ENCODE results near the gene FAM13A.

Gene FAM13A

DNA sequence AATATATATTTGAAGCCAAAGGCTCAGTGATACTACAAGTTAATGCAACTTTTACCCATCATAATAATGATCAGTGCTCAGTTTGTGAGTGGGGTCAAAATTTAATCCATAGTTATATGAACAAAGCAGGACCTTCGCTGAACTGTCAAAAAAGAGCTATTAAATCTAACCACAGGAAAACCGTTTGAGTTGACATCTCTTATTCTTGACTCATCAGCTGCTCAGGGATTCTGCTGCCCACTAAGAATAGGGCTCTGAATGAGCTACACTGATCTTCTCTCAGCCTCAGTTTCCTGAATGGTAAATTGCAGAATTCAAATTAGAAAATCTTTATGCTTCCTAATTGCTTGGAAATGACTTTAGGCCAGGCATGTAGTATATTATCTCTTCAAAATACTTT is 314.4 kb downstream of the FAM13A start:
- Histone ChIP-seq H3K27ac (no peak overlapping the region), H3K4me3 (ENCODE audit: low read depth in 1 of 2, low read length in 1 of 2) (no peak overlapping the region), H3K4me1 (ENCODE audit: control insufficient read depth in 1 of 2, insufficient read depth in 1 of 2, low read depth in 1 of 2, low read length in 1 of 2) (no peaks in the 10 kb centered on the region), H3K9me3 (no peaks in the 10 kb centered on the region), H3K36me3 (no peaks in the 10 kb centered on the region), H3K27me3 (peaks cover 4% of the 10 kb centered on the region)
- TF ChIP-seq, protein P1, sequence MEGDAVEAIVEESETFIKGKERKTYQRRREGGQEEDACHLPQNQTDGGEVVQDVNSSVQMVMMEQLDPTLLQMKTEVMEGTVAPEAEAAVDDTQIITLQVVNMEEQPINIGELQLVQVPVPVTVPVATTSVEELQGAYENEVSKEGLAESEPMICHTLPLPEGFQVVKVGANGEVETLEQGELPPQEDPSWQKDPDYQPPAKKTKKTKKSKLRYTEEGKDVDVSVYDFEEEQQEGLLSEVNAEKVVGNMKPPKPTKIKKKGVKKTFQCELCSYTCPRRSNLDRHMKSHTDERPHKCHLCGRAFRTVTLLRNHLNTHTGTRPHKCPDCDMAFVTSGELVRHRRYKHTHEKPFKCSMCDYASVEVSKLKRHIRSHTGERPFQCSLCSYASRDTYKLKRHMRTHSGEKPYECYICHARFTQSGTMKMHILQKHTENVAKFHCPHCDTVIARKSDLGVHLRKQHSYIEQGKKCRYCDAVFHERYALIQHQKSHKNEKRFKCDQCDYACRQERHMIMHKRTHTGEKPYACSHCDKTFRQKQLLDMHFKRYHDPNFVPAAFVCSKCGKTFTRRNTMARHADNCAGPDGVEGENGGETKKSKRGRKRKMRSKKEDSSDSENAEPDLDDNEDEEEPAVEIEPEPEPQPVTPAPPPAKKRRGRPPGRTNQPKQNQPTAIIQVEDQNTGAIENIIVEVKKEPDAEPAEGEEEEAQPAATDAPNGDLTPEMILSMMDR (IDR thresholded peaks at IDR 0.05), result no peak

DNA sequence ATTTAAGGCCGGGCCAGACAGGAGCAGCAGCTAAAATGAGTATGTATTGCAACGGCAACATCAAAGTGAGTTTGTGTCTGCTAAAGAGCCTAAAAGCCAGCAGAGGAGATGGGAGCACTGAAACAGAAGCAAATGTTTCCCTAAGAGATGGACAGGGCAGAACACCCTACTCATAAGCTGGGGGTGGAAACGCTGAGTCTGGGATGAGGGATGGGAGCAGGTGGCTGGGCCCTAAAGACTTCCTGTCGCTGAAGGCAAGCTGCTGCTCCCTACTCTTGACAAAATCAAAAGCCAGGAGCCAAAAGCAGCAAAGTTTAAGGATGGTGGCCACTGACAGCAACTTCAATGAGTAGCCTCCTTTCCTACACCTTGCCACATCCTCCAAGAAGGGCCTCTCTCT is 318.8 kb downstream of the FAM13A start:
- H3K4me3 ChIP-seq (ENCODE audit: low read depth in 1 of 2, low read length in 1 of 2), result no peak overlapping the region
- H3K27me3 ChIP-seq, result peaks cover 8% of the 10 kb centered on the region
- H3K36me3 ChIP-seq, result no peaks in the 10 kb centered on the region
- H3K9me3 ChIP-seq, result no peaks in the 10 kb centered on the region
- no peaks in the 10 kb centered on the region for H3K4me1 ChIP-seq (ENCODE audit: control insufficient read depth in 1 of 2, insufficient read depth in 1 of 2, low read depth in 1 of 2, low read length in 1 of 2)
- TF ChIP-seq, protein P1 (IDR thresholded peaks at IDR 0.05), result no peak
- H3K27ac ChIP-seq, result no peak overlapping the region

DNA sequence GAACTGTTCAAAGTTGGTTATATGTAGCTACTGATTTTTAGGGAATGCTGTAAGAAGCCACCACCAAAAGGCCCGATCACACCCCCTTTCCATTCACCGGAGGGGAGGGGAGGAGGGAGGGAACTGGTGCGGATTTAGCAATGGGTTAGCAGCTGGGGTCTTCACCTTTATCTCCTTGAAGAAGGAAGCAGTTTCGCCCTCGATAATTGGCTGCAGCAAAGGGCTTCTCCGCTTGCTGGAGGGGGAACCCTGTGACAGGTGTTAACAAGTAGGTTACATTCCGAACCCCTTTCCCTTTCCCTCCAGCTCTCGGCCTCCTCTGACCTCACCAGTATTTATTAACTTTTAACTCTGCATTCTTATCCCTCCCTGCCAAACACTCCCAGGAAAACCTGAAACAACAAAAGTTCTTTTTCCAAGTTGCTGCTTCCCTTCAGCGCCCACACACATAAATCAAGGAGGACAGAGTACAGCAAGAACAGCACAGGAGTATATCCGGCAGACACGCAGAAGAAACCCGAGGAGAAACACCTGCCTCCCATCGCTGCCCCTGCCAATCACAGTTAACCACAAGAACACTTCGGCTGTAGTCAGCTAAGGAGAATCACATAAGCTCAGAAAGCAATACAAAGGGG is 319.6 kb downstream of the FAM13A start:
- Histone ChIP-seq H3K4me3 (ENCODE audit: low read depth in 1 of 2, low read length in 1 of 2) (no peak overlapping the region), H3K27ac (no peak overlapping the region), H3K9me3 (no peaks in the 10 kb centered on the region), H3K36me3 (no peaks in the 10 kb centered on the region), H3K27me3 (peaks cover 8% of the 10 kb centered on the region), H3K4me1 (ENCODE audit: control insufficient read depth in 1 of 2, insufficient read depth in 1 of 2, low read depth in 1 of 2, low read length in 1 of 2) (no peaks in the 10 kb centered on the region)
- TF ChIP-seq, protein P1 (IDR thresholded peaks at IDR 0.05), result no peak

DNA sequence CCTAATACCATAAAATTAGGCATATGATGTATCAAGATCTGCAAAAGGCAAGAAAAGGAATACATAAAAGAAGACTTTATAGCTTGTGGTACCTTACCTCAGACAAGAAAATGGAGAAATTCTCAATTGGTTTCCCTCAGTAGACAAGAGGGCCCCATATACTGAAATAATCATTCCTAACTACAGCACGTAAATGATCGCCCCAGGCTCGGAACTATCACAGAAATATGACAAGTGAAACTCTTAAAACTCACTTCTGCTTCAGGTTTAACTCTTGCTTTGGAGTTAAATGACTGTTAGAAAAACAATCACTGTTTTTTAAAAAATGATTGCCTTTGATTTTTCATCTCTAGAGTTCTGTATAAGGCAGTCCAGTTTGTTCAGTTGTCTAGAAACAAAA is 320.7 kb downstream of the FAM13A start:
- no peak overlapping the region for H3K4me3 ChIP-seq (ENCODE audit: low read depth in 1 of 2, low read length in 1 of 2)
- H3K27ac ChIP-seq, result no peak overlapping the region
- H3K36me3 ChIP-seq, result peaks cover 4% of the 10 kb centered on the region
- H3K9me3 ChIP-seq, result no peaks in the 10 kb centered on the region
- H3K4me1 ChIP-seq (ENCODE audit: control insufficient read depth in 1 of 2, insufficient read depth in 1 of 2, low read depth in 1 of 2, low read length in 1 of 2), result no peaks in the 10 kb centered on the region
- TF ChIP-seq, protein P1 (IDR thresholded peaks at IDR 0.05), result no peak
- peaks cover 8% of the 10 kb centered on the region for H3K27me3 ChIP-seq

DNA sequence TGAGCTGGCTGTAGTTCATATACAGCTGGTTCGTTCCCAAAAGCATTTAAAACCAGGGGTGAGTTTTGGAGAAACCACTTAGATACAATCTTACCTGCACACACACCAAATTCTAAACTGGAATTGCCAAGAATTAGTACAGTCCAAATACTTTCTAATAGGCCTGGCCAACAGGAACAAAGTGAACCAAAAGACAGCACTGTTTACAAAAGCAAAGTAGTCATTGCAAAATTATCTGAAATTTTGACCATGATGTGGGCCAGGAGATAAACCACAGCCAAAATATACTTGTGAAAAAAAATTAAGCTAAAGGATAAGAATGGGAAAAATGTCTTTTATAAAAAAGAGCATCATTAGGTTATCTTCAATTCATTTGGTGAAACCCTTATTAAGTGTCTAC is 321.4 kb downstream of the FAM13A start:
- TF ChIP-seq, protein P1 (IDR thresholded peaks at IDR 0.05), result no peak
- Histone ChIP-seq H3K27ac (no peak overlapping the region), H3K4me3 (ENCODE audit: low read depth in 1 of 2, low read length in 1 of 2) (no peak overlapping the region), H3K27me3 (peaks cover 8% of the 10 kb centered on the region), H3K4me1 (ENCODE audit: control insufficient read depth in 1 of 2, insufficient read depth in 1 of 2, low read depth in 1 of 2, low read length in 1 of 2) (no peaks in the 10 kb centered on the region), H3K36me3 (peaks cover 10% of the 10 kb centered on the region), H3K9me3 (no peaks in the 10 kb centered on the region)

Measured in neutrophil (primary cell).